Muscle of leg (tissue), 11 donors: ENCODE results near the gene FRMD4B. TPM values are rescaled to one million over a fixed set of nuclear protein-coding genes. Genes with fewer than 3 reads are reported as not detected.

ENCODE experiments used
- DNase-seq: peaks from one replicate; pipeline ENCODE4 v3.0.0; 2013
- H3K27ac ChIP-seq: one replicate; pipeline ENCODE4 v1.5.1; 2013; ENCODE audit warnings: mild to moderate bottlenecking, low read length, control low read depth
- H3K27me3 ChIP-seq: one replicate; pipeline ENCODE4 v1.6.1; 2013; ENCODE audit warnings: low read length; ENCODE audit not compliant: control insufficient read depth, insufficient read depth
- H3K36me3 ChIP-seq: one replicate; pipeline ENCODE4 v1.6.1; 2013; ENCODE audit warnings: low read length; ENCODE audit not compliant: control insufficient read depth, insufficient read depth
- H3K4me1 ChIP-seq: one replicate; pipeline ENCODE4 v1.6.1; 2013; ENCODE audit warnings: low read length; ENCODE audit not compliant: control insufficient read depth, insufficient read depth
- H3K4me3 ChIP-seq: one replicate; pipeline ENCODE4 v1.5.1; 2013; ENCODE audit warnings: low read length, control low read depth
- H3K9me3 ChIP-seq: replicated peaks from 2 replicates; pipeline ENCODE4 v1.6.1; 2013; ENCODE audit warnings: low read depth, low read length; ENCODE audit not compliant: control insufficient read depth
- WGBS: methylation state at CpG from one replicate; pipeline ENCODE4 v1.1.5; 2013; ENCODE audit warnings: missing lambda C conversion rate; ENCODE audit not compliant: insufficient coverage; 5-methylcytosine and 5-hydroxymethylcytosine counted together
- polyA plus RNA-seq, 8 donors: library from polyadenylated mRNA; unstranded; fragments of 120-200 nt; gene quantifications; one replicate each; pipeline versions ENCODE4 v1.2.1 to v1.2.3, GENCODE V29; 2013; ENCODE audit warnings: inconsistent platforms in 1 of 8, low replicate concordance in 1 of 8; ENCODE audit not compliant: insufficient read length in 8 of 8, insufficient read depth in 1 of 8
- total RNA-seq: library from RNA; stranded (reverse); fragments of 120-200 nt; gene quantifications from one replicate; pipeline ENCODE4 v1.2.4, GENCODE V29; 2013

Gene FRMD4B
- total and polyA plus RNA-seq, 9 donors: 13.9 to 23.1 (median 17.2) TPM

GRCh38 chr3:69252631-69253030, 133.3 kb downstream of the FRMD4B start:
- Histone ChIP-seq H3K9me3 (no peaks in the 10 kb centered on the region), H3K27me3 (no peaks in the 10 kb centered on the region), H3K36me3 (no peaks in the 10 kb centered on the region), H3K4me3 (no peak overlapping the region), H3K27ac (no peak overlapping the region), H3K4me1 (no peaks in the 10 kb centered on the region)
- WGBS: 83% methylated on average over 4 of the region's 4 CpGs
- no peak for DNase-seq

- Histone ChIP-seq H3K27ac (no peak overlapping the region), H3K4me3 (no peak overlapping the region), H3K27me3 (no peaks in the 10 kb centered on the region), H3K4me1 (no peaks in the 10 kb centered on the region), H3K36me3 (no peaks in the 10 kb centered on the region), H3K9me3 (no peaks in the 10 kb centered on the region)
- no peak for DNase-seq
- no CpG with 5 or more reads among the region's 4 CpGs for WGBS
Observed at GRCh38 chr3:69252141-69252540, 133.7 kb downstream of the FRMD4B start.

DNA sequence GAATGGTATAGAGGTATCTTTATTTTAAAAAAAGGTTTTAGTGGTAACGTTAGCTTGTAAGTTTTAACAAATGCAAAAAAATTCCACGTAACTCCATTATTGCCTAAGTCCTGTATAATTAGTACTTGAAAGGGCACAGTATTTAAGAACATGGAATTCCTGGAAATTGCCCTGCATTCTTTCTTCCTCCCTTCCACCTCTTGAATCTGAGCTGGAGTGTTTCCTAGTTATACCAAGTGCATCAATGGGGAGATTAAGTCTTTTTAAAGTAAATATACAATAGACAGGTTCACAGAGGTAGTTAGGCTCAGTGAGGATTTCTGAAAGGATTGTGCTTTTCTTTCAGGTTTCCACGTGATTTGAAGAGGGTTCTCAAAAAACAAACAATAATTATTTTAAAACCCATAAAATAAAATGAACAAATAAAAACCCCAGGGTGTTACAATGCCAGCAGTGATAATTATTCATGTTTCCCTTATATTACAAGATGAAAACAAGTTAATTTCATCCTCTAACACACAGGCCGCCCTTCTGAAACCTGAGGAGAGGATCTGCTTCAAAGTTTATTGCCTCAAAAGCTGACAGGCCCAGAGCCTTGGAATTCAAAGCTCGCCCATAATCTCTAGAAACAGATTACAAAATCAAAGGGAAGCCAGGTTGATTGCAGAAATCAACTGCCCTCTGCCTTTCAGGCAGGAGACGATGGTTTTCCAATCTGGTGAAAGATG, 134.6 kb downstream of the FRMD4B start:
- H3K27me3 ChIP-seq: no peaks in the 10 kb centered on the region
- WGBS: 80% methylated on average over 2 of the region's 6 CpGs

DNA sequence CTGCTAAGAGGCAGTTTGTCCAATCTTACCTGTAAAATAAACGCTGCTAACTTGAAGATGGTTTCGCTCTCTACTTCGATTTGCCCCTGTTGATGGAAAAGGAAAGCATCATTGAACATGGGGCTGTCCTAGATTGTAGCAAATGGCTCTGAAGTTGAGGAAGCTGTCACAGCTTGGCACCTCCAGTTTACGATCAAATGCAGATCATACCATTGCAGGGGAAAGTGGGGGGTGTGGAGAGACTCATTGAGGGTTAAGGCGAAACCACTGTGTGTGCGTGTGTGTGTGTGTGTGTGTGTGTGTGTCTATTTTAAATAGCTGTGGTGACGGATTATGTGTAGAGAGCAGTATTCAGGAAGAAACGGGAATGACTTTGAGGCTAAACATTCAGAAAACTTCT, 135.9 kb downstream of the FRMD4B start:
- H3K27ac ChIP-seq: peak overlapping the region; percentile 11
- DNase-seq: peak; percentile 82

More for the DNA sequence above, 134.6 kb downstream of the FRMD4B start:
- DNase-seq: no peak
- Histone ChIP-seq H3K36me3 (no peaks in the 10 kb centered on the region), H3K9me3 (no peaks in the 10 kb centered on the region), H3K4me3 (no peak overlapping the region), H3K4me1 (no peaks in the 10 kb centered on the region), H3K27ac (no peak overlapping the region)

GRCh38 chr3:69249001-69249400, 136.9 kb downstream of the FRMD4B start:
- H3K4me3 ChIP-seq: no peak overlapping the region
- no peak overlapping the region for H3K27ac ChIP-seq
- no CpG with 5 or more reads among the region's 2 CpGs for WGBS

More for the DNA sequence above, 135.9 kb downstream of the FRMD4B start:
- WGBS: 40% methylated on average over 1 of the region's 8 CpGs
- Histone ChIP-seq H3K9me3 (no peaks in the 10 kb centered on the region), H3K36me3 (no peaks in the 10 kb centered on the region), H3K4me1 (no peaks in the 10 kb centered on the region), H3K4me3 (peak overlapping the region; percentile 28), H3K27me3 (no peaks in the 10 kb centered on the region)

GRCh38 chr3:69248436-69248835, 137.5 kb downstream of the FRMD4B start:
- H3K4me1 ChIP-seq: no peaks in the 10 kb centered on the region
- WGBS: 42% methylated on average over 2 of the region's 8 CpGs

More at GRCh38 chr3:69249001-69249400, 136.9 kb downstream of the FRMD4B start:
- H3K9me3 ChIP-seq: no peaks in the 10 kb centered on the region
- no peaks in the 10 kb centered on the region for H3K4me1 ChIP-seq
- no peak for DNase-seq
- H3K36me3 ChIP-seq: no peaks in the 10 kb centered on the region
- no peaks in the 10 kb centered on the region for H3K27me3 ChIP-seq

GRCh38 chr3:69246612-69247011, 139.3 kb downstream of the FRMD4B start:
- Histone ChIP-seq H3K9me3 (no peaks in the 10 kb centered on the region), H3K4me1 (no peaks in the 10 kb centered on the region), H3K27me3 (no peaks in the 10 kb centered on the region), H3K27ac (no peak overlapping the region), H3K36me3 (no peaks in the 10 kb centered on the region), H3K4me3 (no peak overlapping the region)
- WGBS: 83% methylated on average over 4 of the region's 7 CpGs
- no peak for DNase-seq

More at GRCh38 chr3:69248436-69248835, 137.5 kb downstream of the FRMD4B start:
- Histone ChIP-seq H3K36me3 (no peaks in the 10 kb centered on the region), H3K27me3 (no peaks in the 10 kb centered on the region), H3K27ac (no peak overlapping the region), H3K9me3 (no peaks in the 10 kb centered on the region), H3K4me3 (no peak overlapping the region)
- peak; percentile 27 for DNase-seq

GRCh38 chr3:69244039-69244438, 141.8 kb downstream of the FRMD4B start:
- Histone ChIP-seq H3K27me3 (no peaks in the 10 kb centered on the region), H3K4me3 (no peak overlapping the region), H3K36me3 (no peaks in the 10 kb centered on the region), H3K9me3 (no peaks in the 10 kb centered on the region), H3K27ac (no peak overlapping the region), H3K4me1 (no peaks in the 10 kb centered on the region)
- no peak for DNase-seq
- WGBS: 81% methylated on average over 2 of the region's 2 CpGs

- no peak for DNase-seq
- WGBS: no CpG with 5 or more reads among the region's 4 CpGs
- H3K4me1 ChIP-seq: peaks cover 3% of the 10 kb centered on the region
- H3K9me3 ChIP-seq: no peaks in the 10 kb centered on the region
- H3K27me3 ChIP-seq: no peaks in the 10 kb centered on the region
- H3K36me3 ChIP-seq: no peaks in the 10 kb centered on the region
- H3K27ac ChIP-seq: no peak overlapping the region
- H3K4me3 ChIP-seq: no peak overlapping the region
Observed at GRCh38 chr3:69241769-69242168, 144.1 kb downstream of the FRMD4B start.

- no peak overlapping the region for H3K27ac ChIP-seq
Observed at GRCh38 chr3:69240651-69241568, 145.0 kb downstream of the FRMD4B start.

More at GRCh38 chr3:69240651-69241568, 145.0 kb downstream of the FRMD4B start:
- H3K36me3 ChIP-seq: no peaks in the 10 kb centered on the region
- H3K4me3 ChIP-seq: no peak overlapping the region
- no peaks in the 10 kb centered on the region for H3K9me3 ChIP-seq
- peak; percentile 59 for DNase-seq
- H3K4me1 ChIP-seq: peaks cover 4% of the 10 kb centered on the region
- WGBS: 64% methylated on average over 4 of the region's 10 CpGs
- H3K27me3 ChIP-seq: no peaks in the 10 kb centered on the region
